8988T (cell line): ENCODE results near the gene SULT2B1.
"Not testable (repeated sequence)": the region's sequence is repeated elsewhere in the genome, so short reads cannot be mapped to it uniquely, and the experiment has no call there.

Experiments
- DNase-seq: peaks from one replicate; pipeline ENCODE4 v3.0.0; 2011

SULT2B1 gene

GRCh38 chr19:48624067-48624594 is 72.2 kb downstream of the SULT2B1 start:
- peak; percentile 68 for DNase-seq

- DNase-seq = no peak
These were observed 73.1 kb downstream of the SULT2B1 start for GRCh38 chr19:48624791-48625723.

GRCh38 chr19:48625891-48626327 is 73.9 kb downstream of the SULT2B1 start:
- DNase-seq = no peak

- no peak for DNase-seq
These were observed 75.4 kb downstream of the SULT2B1 start for GRCh38 chr19:48627201-48627864.

GRCh38 chr19:48627865-48628314 is 75.9 kb downstream of the SULT2B1 start:
- DNase-seq = no peak

GRCh38 chr19:48628486-48629296 is 76.7 kb downstream of the SULT2B1 start:
- DNase-seq = no peak

GRCh38 chr19:48629297-48629598 is 77.3 kb downstream of the SULT2B1 start:
- DNase-seq = no peak

- DNase-seq = no peak
These were observed 77.8 kb downstream of the SULT2B1 start for GRCh38 chr19:48629599-48630295.

- no peak for DNase-seq
These were observed 78.5 kb downstream of the SULT2B1 start for GRCh38 chr19:48630296-48631063.

- no peak for DNase-seq
These were observed 79.3 kb downstream of the SULT2B1 start for GRCh38 chr19:48631225-48631624.

- DNase-seq = not testable (repeated sequence)
These were observed 80.3 kb downstream of the SULT2B1 start for GRCh38 chr19:48632286-48632685.

GRCh38 chr19:48632692-48633147 is 80.7 kb downstream of the SULT2B1 start:
- no peak for DNase-seq

- no peak for DNase-seq
These were observed 81.4 kb downstream of the SULT2B1 start for GRCh38 chr19:48633148-48634035.

GRCh38 chr19:48634036-48634342 is 82.0 kb downstream of the SULT2B1 start:
- no peak for DNase-seq

- DNase-seq = peak; percentile 87
These were observed 82.7 kb downstream of the SULT2B1 start for GRCh38 chr19:48634424-48635262.

- DNase-seq = peak; percentile 74
These were observed 83.4 kb downstream of the SULT2B1 start for GRCh38 chr19:48635263-48635965.

- DNase-seq = no peak
These were observed 84.2 kb downstream of the SULT2B1 start for GRCh38 chr19:48635966-48636858.
